Keratinocyte (primary cell): ENCODE measurements around the gene ISG20L2. TPM values are rescaled to one million over a fixed set of nuclear protein-coding genes. Genes with fewer than 3 reads are reported as not detected.

Experiments
- DNase-seq: peaks from one replicate; pipeline ENCODE4 v3.0.0-alpha.2; 2011; ENCODE audit warnings: low read depth, missing footprints, low spot score
- FAIRE-seq: peaks from 2 replicates; lab custom pipeline; 2011; peaks lifted over from hg19 to GRCh38; lab: Jason Lieb, UNC
- H2AFZ ChIP-seq: 2 replicates; pipeline ENCODE4 v1.6.0; 2012; ENCODE audit warnings: low read length, control low read depth, inconsistent platforms; ENCODE audit not compliant: control insufficient read depth
- H3K27ac ChIP-seq: 2 replicates; pipeline ENCODE4 v1.5.1; 2011; ENCODE audit warnings: low read length; ENCODE audit not compliant: control insufficient read depth, insufficient read depth
- H3K27me3 ChIP-seq: 3 replicates; pipeline ENCODE4 v1.6.0; 2011; ENCODE audit warnings: low read length; ENCODE audit not compliant: control insufficient read depth, insufficient read depth; ENCODE audit errors: extremely low read depth
- H3K36me3 ChIP-seq, 2 experiments: 2 replicates in 1 of 2; 3 replicates in 1 of 2; pipeline ENCODE4 v1.5.1; 2011; ENCODE audit warnings: low read length in 2 of 2, mild to moderate bottlenecking in 1 of 2; ENCODE audit not compliant: control insufficient read depth in 2 of 2, insufficient read depth in 2 of 2; ENCODE audit errors: extremely low read depth in 1 of 2
- H3K4me1 ChIP-seq: 3 replicates; pipeline ENCODE4 v1.5.1; 2011; ENCODE audit warnings: low read length; ENCODE audit not compliant: control insufficient read depth, insufficient read depth; ENCODE audit errors: extremely low read depth
- H3K4me2 ChIP-seq: 3 replicates; pipeline ENCODE4 v1.6.0; 2011; ENCODE audit warnings: low read depth, low read length; ENCODE audit not compliant: control insufficient read depth, insufficient read depth; ENCODE audit errors: extremely low read depth
- H3K4me3 ChIP-seq, 3 experiments: fragments of 200-600 bp in 1 of 3; sonication (generic) in 1 of 3; 2 replicates in 2 of 3; 3 replicates in 1 of 3; pipeline ENCODE4 v1.5.1; 2011 to 2016; ENCODE audit warnings: low read length in 3 of 3, mild to moderate bottlenecking in 3 of 3, control low read depth in 2 of 3, inconsistent platforms in 1 of 3, low read depth in 1 of 3, mixed read lengths in 1 of 3, mixed run types in 1 of 3, moderate library complexity in 1 of 3; ENCODE audit not compliant: control insufficient read depth in 2 of 3, insufficient read depth in 2 of 3; ENCODE audit errors: extremely low read depth in 1 of 3
- H3K79me2 ChIP-seq: 2 replicates; pipeline ENCODE4 v1.6.0; 2012; ENCODE audit warnings: low read length; ENCODE audit not compliant: control insufficient read depth, insufficient read depth
- H3K9ac ChIP-seq: 3 replicates; pipeline ENCODE4 v1.6.0; 2011; ENCODE audit warnings: low read length; ENCODE audit not compliant: control insufficient read depth, insufficient read depth; ENCODE audit errors: extremely low read depth
- H3K9me1 ChIP-seq: 3 replicates; pipeline ENCODE4 v1.6.0; 2011; ENCODE audit warnings: low read length; ENCODE audit not compliant: control insufficient read depth, insufficient read depth; ENCODE audit errors: extremely low read depth
- H3K9me3 ChIP-seq: 2 replicates; pipeline ENCODE4 v1.5.1; 2012; ENCODE audit warnings: low read depth, low read length; ENCODE audit not compliant: control insufficient read depth
- H4K20me1 ChIP-seq: 3 replicates; pipeline ENCODE4 v1.6.0; 2011; ENCODE audit warnings: low read length; ENCODE audit not compliant: control insufficient read depth, insufficient read depth; ENCODE audit errors: extremely low read depth
- EZH2 ChIP-seq: IDR thresholded peaks from one replicate; pipeline ENCODE4 v1.6.1; 2012; ENCODE audit warnings: inconsistent platforms, mild to moderate bottlenecking, low read length, moderate library complexity
- dilution Hi-C: fragments of 300-500 bp; cut with MboI; formaldehyde crosslinking; loops from one replicate; pipeline ENCODE4 v1.7.0; 2020; ENCODE audit warnings: low sequenced_read_pairs; ENCODE audit not compliant: extremely low pct_ligation_motif_present
- polyA plus RNA-seq, 5 experiments: library from polyadenylated mRNA; depleted of rRNA in 3 of 5; stranded (reverse) in 3 of 5; stranded (forward) in 1 of 5; unstranded in 1 of 5; fragments of >200 nt; gene quantifications; 1 replicate in 1 of 5; 2 replicates in 3 of 5; 3 replicates in 1 of 5; pipeline versions ENCODE4 v1.2.1 to v1.2.3, GENCODE V29; 2011 to 2012; ENCODE audit warnings: missing spikeins in 2 of 5, low read depth in 1 of 5, low replicate concordance in 1 of 5
- TF ChIP-seq, protein P1 (sequence below), 3 experiments: IDR thresholded peaks in 1 of 3; conservative IDR thresholded peaks in 1 of 3; optimal IDR thresholded peaks in 1 of 3; 2 replicates in 2 of 3; 3 replicates in 1 of 3; pipeline versions ENCODE3 to v1.5.1; 2011; ENCODE audit warnings: low read length in 3 of 3, mild to moderate bottlenecking in 3 of 3, moderate library complexity in 2 of 3, control low read depth in 1 of 3, inconsistent platforms in 1 of 3; ENCODE audit not compliant: insufficient read depth in 2 of 3; ENCODE audit errors: extremely low read depth in 1 of 3

ISG20L2 gene
- polyA plus RNA-seq, 1 donor (not counting 4 experiments of a cell fraction or from before 2014, with no cell fraction given) = 48.6 TPM

DNA sequence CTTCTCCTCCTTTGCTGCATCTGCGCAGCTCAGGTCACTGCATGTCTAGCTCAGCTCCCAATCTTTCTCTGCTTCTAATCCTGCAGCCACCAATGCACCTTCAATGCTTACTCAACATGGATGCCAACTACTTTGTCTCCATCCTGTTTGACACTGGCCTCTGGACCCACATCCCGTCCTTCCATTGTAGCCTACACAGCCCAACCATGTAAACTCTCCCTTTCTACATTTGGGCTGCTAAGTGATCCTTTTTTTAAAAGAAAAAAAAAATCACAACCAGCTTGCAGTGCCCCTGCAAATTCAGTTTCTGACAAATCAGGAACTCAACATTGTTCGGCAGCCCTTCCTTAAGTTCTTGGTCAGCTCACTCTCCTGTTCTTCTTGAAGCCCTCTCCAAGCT is 13.7 kb downstream of the ISG20L2 start:
- no peaks in the 10 kb centered on the region for H3K27me3 ChIP-seq
- FAIRE-seq (no peak), DNase-seq (no peak)
- H3K36me3 ChIP-seq = peaks cover 0 to 4% of the 10 kb centered on the region in 2 experiments
- no peak overlapping the region for H3K4me3 ChIP-seq
- no peaks in the 10 kb centered on the region for H3K9me3 ChIP-seq
- no peaks in the 10 kb centered on the region for H4K20me1 ChIP-seq
- dilution Hi-C loops = no loop called here
- H3K9me1 ChIP-seq = no peaks in the 10 kb centered on the region
- no peak overlapping the region for H3K9ac ChIP-seq
- TF ChIP-seq EZH2 = no peak
- TF ChIP-seq, protein P1, sequence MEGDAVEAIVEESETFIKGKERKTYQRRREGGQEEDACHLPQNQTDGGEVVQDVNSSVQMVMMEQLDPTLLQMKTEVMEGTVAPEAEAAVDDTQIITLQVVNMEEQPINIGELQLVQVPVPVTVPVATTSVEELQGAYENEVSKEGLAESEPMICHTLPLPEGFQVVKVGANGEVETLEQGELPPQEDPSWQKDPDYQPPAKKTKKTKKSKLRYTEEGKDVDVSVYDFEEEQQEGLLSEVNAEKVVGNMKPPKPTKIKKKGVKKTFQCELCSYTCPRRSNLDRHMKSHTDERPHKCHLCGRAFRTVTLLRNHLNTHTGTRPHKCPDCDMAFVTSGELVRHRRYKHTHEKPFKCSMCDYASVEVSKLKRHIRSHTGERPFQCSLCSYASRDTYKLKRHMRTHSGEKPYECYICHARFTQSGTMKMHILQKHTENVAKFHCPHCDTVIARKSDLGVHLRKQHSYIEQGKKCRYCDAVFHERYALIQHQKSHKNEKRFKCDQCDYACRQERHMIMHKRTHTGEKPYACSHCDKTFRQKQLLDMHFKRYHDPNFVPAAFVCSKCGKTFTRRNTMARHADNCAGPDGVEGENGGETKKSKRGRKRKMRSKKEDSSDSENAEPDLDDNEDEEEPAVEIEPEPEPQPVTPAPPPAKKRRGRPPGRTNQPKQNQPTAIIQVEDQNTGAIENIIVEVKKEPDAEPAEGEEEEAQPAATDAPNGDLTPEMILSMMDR (optimal IDR thresholded peaks at IDR 0.05 in 1 of 3, IDR thresholded peaks at IDR 0.05 in 1 of 3, conservative IDR thresholded peaks at IDR 0.05 in 1 of 3; ENCODE audit: extremely low read depth in 1 of 3, insufficient read depth in 2 of 3, low read length in 3 of 3) = no peak
- peaks cover 13% of the 10 kb centered on the region for H3K4me1 ChIP-seq
- H3K79me2 ChIP-seq = no peaks in the 10 kb centered on the region
- H3K4me2 ChIP-seq = no peak overlapping the region
- H2AFZ ChIP-seq = no peak overlapping the region
- H3K27ac ChIP-seq = no peak overlapping the region

DNA sequence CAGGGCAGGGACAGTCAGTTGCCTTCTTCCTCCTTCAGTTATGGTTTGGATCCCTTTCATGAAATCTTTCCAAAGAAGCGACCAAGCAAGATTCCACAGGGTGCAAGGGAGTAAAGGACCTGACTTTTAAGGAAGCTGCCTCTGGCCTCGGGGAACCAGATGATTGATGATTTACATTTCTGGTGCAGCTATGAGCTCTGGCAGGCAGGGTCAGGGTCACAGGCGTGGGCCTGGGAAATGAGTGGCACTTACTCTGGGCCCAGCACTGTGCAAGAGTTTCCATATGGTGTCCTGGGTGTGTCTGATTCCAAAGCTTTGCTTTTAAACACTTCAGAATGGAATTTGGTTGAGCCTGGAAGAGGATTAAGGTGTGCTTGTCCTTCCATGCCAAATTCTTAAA is 15.9 kb downstream of the ISG20L2 start:
- TF ChIP-seq, protein P1 (optimal IDR thresholded peaks at IDR 0.05 in 1 of 3, IDR thresholded peaks at IDR 0.05 in 1 of 3, conservative IDR thresholded peaks at IDR 0.05 in 1 of 3; ENCODE audit: extremely low read depth in 1 of 3, insufficient read depth in 2 of 3, low read length in 3 of 3) = no peak
- H3K27ac ChIP-seq = no peak overlapping the region
- dilution Hi-C loops = no loop called here

More for the DNA sequence above, 15.9 kb downstream of the ISG20L2 start:
- Histone ChIP-seq H3K4me3 (no peak overlapping the region), H3K79me2 (no peaks in the 10 kb centered on the region), H3K9me1 (no peaks in the 10 kb centered on the region), H4K20me1 (no peaks in the 10 kb centered on the region), H3K4me1 (peaks cover 20% of the 10 kb centered on the region), H3K9ac (no peak overlapping the region), H3K27me3 (peaks cover under 1% of the 10 kb centered on the region), H3K4me2 (no peak overlapping the region), H3K36me3 (no peaks in the 10 kb centered on the region), H2AFZ (no peak overlapping the region), H3K9me3 (no peaks in the 10 kb centered on the region)
- FAIRE-seq (no peak), DNase-seq (no peak)
